ENCODE measurements around the gene AURKAIP1. TPM values are rescaled to one million over a fixed set of nuclear protein-coding genes. Genes with fewer than 3 reads are reported as not detected.

Gene AURKAIP1
- polyA plus RNA-seq, 2 of the 4 experiments (the other 2 are of a cell fraction) = 62.0 to 102 TPM

GRCh38 chr1:1424707-1425106, 49.7 kb upstream of the AURKAIP1 start:
- CTCF ChIA-PET = interaction anchor here (0.7 to 2.3 kb wide), 6 partner anchors 9 to 98 kb away, joined by 3 to 13 read pairs (median 4); no protein-coding TSS in a partner anchor
- H3K4me2 ChIP-seq = no peak overlapping the region
- peaks cover 6% of the 10 kb centered on the region; the same call in 2 of the 3 replicates for H3K4me1 ChIP-seq
- no peaks in the 10 kb centered on the region for H3K9me3 ChIP-seq
- ATAC-seq (no peak), DNase-seq (ENCODE audit: low read depth in 1 of 2, low spot score in 1 of 2) (peak in 1 of 2 experiments; percentile 0), FAIRE-seq (no peak)
- POLR2A ChIA-PET = no interaction called here
- H3K27ac ChIP-seq = no peak overlapping the region
- TF ChIP-seq NR3C1 (IDR thresholded peaks at IDR 0.05) = no peak
- TF ChIP-seq FOSB (CRISPR knock-in tag; IDR thresholded peaks at IDR 0.05) = no peak
- no peak for TF ChIP-seq ELK1 (IDR thresholded peaks at IDR 0.05; ENCODE audit: low read depth, low read length)
- TF ChIP-seq NFE2L2 (conservative IDR thresholded peaks at IDR 0.05; ENCODE audit: low read length) = no peak
- no peak for TF ChIP-seq RFX5 (IDR thresholded peaks at IDR 0.05)
- no peak for TF ChIP-seq MAX (IDR thresholded peaks at IDR 0.05)
- no peak for TF ChIP-seq MYC (IDR thresholded peaks at IDR 0.05; ENCODE audit: borderline replicate concordance, low read length)
- no peak for TF ChIP-seq CTCF (IDR thresholded peaks at IDR 0.05)
- no peak for TF ChIP-seq CBX2 (IDR thresholded peaks at IDR 0.05; ENCODE audit: borderline replicate concordance, low read depth)
- TF ChIP-seq FOXS1 (CRISPR knock-in tag; IDR thresholded peaks at IDR 0.05) = no peak
- TF ChIP-seq HOXB5 (CRISPR knock-in tag; IDR thresholded peaks at IDR 0.05) = no peak
- TF ChIP-seq RARB (CRISPR knock-in tag; IDR thresholded peaks at IDR 0.05) = no peak
- WGBS (ENCODE audit: missing lambda C conversion rate) = 92% methylated on average over 15 of the region's 15 CpGs
- H3K4me3 ChIP-seq = no peak overlapping the region

- Histone ChIP-seq H3K4me2 (no peak overlapping the region), H3K4me1 (0 out of 3 replicates have a peak, but pooled peaks cover 3% of the 10 kb centered on the region), H3K4me3 (no peak overlapping the region), H3K27ac (no peak overlapping the region), H3K9me3 (no peaks in the 10 kb centered on the region)
- WGBS (ENCODE audit: missing lambda C conversion rate) = 89% methylated on average over 7 of the region's 7 CpGs
- CTCF ChIA-PET = interaction anchor here (0.6 to 2.3 kb wide), 2 partner anchors 17 to 23 kb away, joined by 3 to 13 read pairs; no protein-coding TSS in a partner anchor
- no peak for ATAC-seq
- no peak for DNase-seq (ENCODE audit: low read depth in 1 of 2, low spot score in 1 of 2)
- no peak for FAIRE-seq
- POLR2A ChIA-PET = no interaction called here
- no peak for TF ChIP-seq REST (IDR thresholded peaks at IDR 0.05)
- no peak for TF ChIP-seq BHLHE40 (IDR thresholded peaks at IDR 0.05; ENCODE audit: low read depth, low read length)
Observed at GRCh38 chr1:1423245-1423597, 48.2 kb upstream of the AURKAIP1 start.

GRCh38 chr1:1422465-1423244, 47.6 kb upstream of the AURKAIP1 start:
- FAIRE-seq = no peak
- H3K4me2 ChIP-seq = no peak overlapping the region
- CTCF ChIA-PET = interaction anchor here (2.3 kb wide), 1 partner anchor 18 kb away, joined by 13 read pairs; no protein-coding TSS in a partner anchor

More at GRCh38 chr1:1422465-1423244, 47.6 kb upstream of the AURKAIP1 start:
- 73% methylated on average over 19 of the region's 29 CpGs for WGBS (ENCODE audit: missing lambda C conversion rate)
- Histone ChIP-seq H3K27ac (no peak overlapping the region), H3K4me1 (0 out of 3 replicates have a peak, but pooled peaks cover 3% of the 10 kb centered on the region), H3K9me3 (no peaks in the 10 kb centered on the region), H3K4me3 (no peak overlapping the region)
- peak; percentile 72; the same call in 1 of the 2 replicates for TF ChIP-seq ATOH8 (CRISPR knock-in tag; IDR thresholded peaks at IDR 0.05; ENCODE audit: low read depth)
- 0 out of 2 replicates have a peak, but pooled peaks have one; percentile 38 for TF ChIP-seq FOXS1 (CRISPR knock-in tag; IDR thresholded peaks at IDR 0.05)
- TF ChIP-seq HOXB13 (CRISPR knock-in tag; IDR thresholded peaks at IDR 0.05; ENCODE audit: low read depth) = peak; percentile 85; the same call in 1 of the 2 replicates
- no peak for TF ChIP-seq POLR2A (IDR thresholded peaks at IDR 0.05; ENCODE audit: low read length)
- no peak for ATAC-seq
- DNase-seq (ENCODE audit: low read depth in 1 of 2, low spot score in 1 of 2) = no peak
- POLR2A ChIA-PET = no interaction called here
